GM12892 (cell line): Measurements from ENCODE around the gene AIFM3.

ENCODE experiments used
- POLR2A ChIP-seq: IDR thresholded peaks from 2 replicates; pipeline ENCODE4 v1.6.1; 2011; ENCODE audit warnings: low read depth, low read length, control low read depth
- POLR2AphosphoS5 ChIP-seq: IDR thresholded peaks from 2 replicates; pipeline ENCODE4 v1.6.1; 2011; ENCODE audit warnings: low read depth, low read length, control low read depth
- TAF1 ChIP-seq: IDR thresholded peaks from 2 replicates; pipeline ENCODE4 v1.6.1; 2011; ENCODE audit warnings: low read depth, mild to moderate bottlenecking, control low read depth, low read length, borderline replicate concordance

- no peak for TF ChIP-seq POLR2A
- TF ChIP-seq TAF1, result no peak
- no peak for TF ChIP-seq POLR2AphosphoS5
These were observed 6.4 kb upstream of the AIFM3 start for GRCh38 chr22:20960609-20961008.
